ENCODE data around the gene IVNS1ABP. TPM values are rescaled to one million over a fixed set of nuclear protein-coding genes. Genes with fewer than 3 reads are reported as not detected.

Gene IVNS1ABP
- total and polyA plus RNA-seq, 9 of the 15 experiments (the other 6 are each of a cell fraction or from before 2014, with no cell fraction given) = 30.6 to 126 (median 77.7) TPM

GRCh38 chr1:185284116-185284515 is 32.9 kb downstream of the IVNS1ABP start:
- H2AFZ ChIP-seq (ENCODE audit: low read depth, low read length) = peak overlapping the region; percentile 57
- H3K4me3 ChIP-seq = no peak overlapping the region
- H3K4me2 ChIP-seq (ENCODE audit: insufficient read depth, low read length) = peak overlapping the region; percentile 55; the same call in 1 of the 2 replicates
- intact Hi-C loops (cut with micrococcal nuclease) (loop anchor here (1.0 to 2.0 kb wide), 3 partner anchors 33 to 46 kb away; partner anchors contain the start of gene IVNS1ABP), in situ Hi-C loops (cut with MboI) (no loop called here)
- H3K36me3 ChIP-seq (ENCODE audit: control insufficient read depth, insufficient read depth, low read length) = peaks cover 8% of the 10 kb centered on the region
- WGBS (ENCODE audit: insufficient coverage, low coverage, missing lambda C conversion rate) = 6% methylated on average over 2 of the region's 2 CpGs
- DNase-seq (ENCODE audit: extremely low read depth in 1 of 4, low spot score in 3 of 4) = peak in 2 of 4 experiments; percentile 25 to 73
- H3K27ac ChIP-seq (ENCODE audit: extremely low read depth, low read depth, low read length) = peak overlapping the region; percentile 96
- H4K20me1 ChIP-seq (replicated peaks; ENCODE audit: control insufficient read depth, insufficient read depth, low read length) = no peaks in the 10 kb centered on the region
- no peaks in the 10 kb centered on the region for H3K9me1 ChIP-seq (ENCODE audit: control insufficient read depth, insufficient read depth, low read length)
- ATAC-seq = no peak
- no peaks in the 10 kb centered on the region for H3K27me3 ChIP-seq (ENCODE audit: control insufficient read depth in 2 of 2, insufficient read depth in 2 of 2, low read length in 2 of 2)
- no peaks in the 10 kb centered on the region for H3K79me2 ChIP-seq (ENCODE audit: control insufficient read depth, insufficient read depth, low read length)
- no peak for FAIRE-seq
- CTCF ChIA-PET (ENCODE audit: low intra/inter-chr PET ratio) = no interaction called here
- peaks cover 4 to 38% of the 10 kb centered on the region in 2 experiments; a peak in 3 of 5 replicates for H3K4me1 ChIP-seq (replicated peaks in 1 of 2; ENCODE audit: control insufficient read depth in 2 of 2, insufficient read depth in 2 of 2, low read length in 2 of 2)
- peak overlapping the region in 1 of 2 experiments; percentile 63; a peak in 2 of 4 replicates for H3K9ac ChIP-seq (ENCODE audit: insufficient read depth in 1 of 2, low read depth in 2 of 2, low read length in 2 of 2)
- no TSS peak for BruUV-seq (replicated peaks)
- H3K9me3 ChIP-seq (replicated peaks; ENCODE audit: control insufficient read depth, insufficient read depth, low read depth, low read length) = peaks cover 14% of the 10 kb centered on the region
- POLR2A ChIA-PET = interaction anchor here (0.5 to 1.3 kb wide), 12 partner anchors 11 to 862 kb away, joined by 3 to 7 read pairs (median 3); no protein-coding TSS in a partner anchor
- TF ChIP-seq POLR2H (tag; IDR thresholded peaks at IDR 0.05; ENCODE audit: low read depth) = 0 out of 2 replicates have a peak, but pooled peaks have one; percentile 42
- TF ChIP-seq ZNF280A (IDR thresholded peaks at IDR 0.05; ENCODE audit: low read depth, partially characterized antibody) = peak; percentile 10
- TF ChIP-seq ZBTB1 (CRISPR knock-in tag; IDR thresholded peaks at IDR 0.05; ENCODE audit: borderline replicate concordance, low read depth) = no peak
- TF ChIP-seq ZKSCAN1 (IDR thresholded peaks at IDR 0.05; ENCODE audit: low read depth, low read length) = no peak
- no peak for TF ChIP-seq BHLHE40 (IDR thresholded peaks at IDR 0.05; ENCODE audit: low read length)
- no peak for TF ChIP-seq MBD1 (CRISPR knock-in tag; IDR thresholded peaks at IDR 0.05)
- peak; percentile 1 to 100 for TF ChIP-seq AFF1 (IDR thresholded peaks at IDR 0.05; ENCODE audit: low read depth in 1 of 2, partially characterized antibody in 2 of 2)
- no peak for TF ChIP-seq HOXB6 (CRISPR knock-in tag; IDR thresholded peaks at IDR 0.05; ENCODE audit: borderline replicate concordance)
- peak; percentile 30 for TF ChIP-seq ZBTB8A (IDR thresholded peaks at IDR 0.05; ENCODE audit: partially characterized antibody)
- no peak for TF ChIP-seq EP400 (IDR thresholded peaks at IDR 0.05)
- TF ChIP-seq NFIC (IDR thresholded peaks at IDR 0.05) = peak; percentile 100
- no peak for TF ChIP-seq ZNF740 (CRISPR knock-in tag; IDR thresholded peaks at IDR 0.05)
- TF ChIP-seq ZNF740 (tag; IDR thresholded peaks at IDR 0.05) = 0 out of 4 replicates have a peak, but pooled peaks of 1 of the 2 experiments have one; percentile 28
